ENCODE results near the gene NPRL2. TPM values are rescaled to one million over a fixed set of nuclear protein-coding genes. Genes with fewer than 3 reads are reported as not detected.
A peak's percentile ranks its signal among the peaks of the same experiment; 100 is the strongest.

Gene NPRL2
- total RNA-seq, 3 donors from 2014 or later (not counting 1 experiment from before 2014, with no cell fraction given), result 78.9 to 87.6 (median 80.9) TPM

GRCh38 chr3:50297896-50298725 lies 52.5 kb downstream of the NPRL2 start:
- Histone ChIP-seq H3K36me3 (ENCODE audit: control insufficient read depth, insufficient read depth, low read length) (peaks cover 2% of the 10 kb centered on the region), H3K27ac (ENCODE audit: low read length) (peak overlapping the region; percentile 96), H3K27me3 (ENCODE audit: control insufficient read depth, insufficient read depth, low read length) (no peaks in the 10 kb centered on the region), H3K9me3 (ENCODE audit: control insufficient read depth, insufficient read depth, low read length) (no peaks in the 10 kb centered on the region), H3K4me3 (ENCODE audit: low read length) (peak overlapping the region; percentile 99), H3K4me1 (ENCODE audit: control insufficient read depth, insufficient read depth, low read length) (peaks cover 27% of the 10 kb centered on the region)
- Mint-ChIP-seq H3K27ac (peak overlapping the region; percentile 95 to 97), H3K4me3 (peak overlapping the region; percentile 49), H3K27me3 (ENCODE audit: low read depth in 2 of 2) (no peaks in the 10 kb centered on the region), H3K36me3 (no peaks in the 10 kb centered on the region), H3K4me1 (peaks cover 18 to 33% of the 10 kb centered on the region in 2 donors), H3K9me3 (no peaks in the 10 kb centered on the region)
- TF ChIP-seq CTCF (IDR thresholded peaks at IDR 0.05), result no peak
- ATAC-seq (no peak), DNase-seq (peak in 1 of 2 donors; percentile 42)
- 31% methylated on average over 9 of the region's 9 CpGs for WGBS (ENCODE audit: insufficient coverage)
- intact Hi-C loops (cut with micrococcal nuclease), result loop anchor here (5.0 kb wide), 1 partner anchor 39 kb away; no protein-coding TSS in a partner anchor

GRCh38 chr3:50297384-50297775 lies 53.2 kb downstream of the NPRL2 start:
- no peaks in the 10 kb centered on the region for H3K9me3 Mint-ChIP-seq
- DNase-seq (peak in 1 of 2 donors; percentile 28), ATAC-seq (no peak)
- no peaks in the 10 kb centered on the region for H3K9me3 ChIP-seq (ENCODE audit: control insufficient read depth, insufficient read depth, low read length)
- no peaks in the 10 kb centered on the region for H3K27me3 ChIP-seq (ENCODE audit: control insufficient read depth, insufficient read depth, low read length)
- no peaks in the 10 kb centered on the region for H3K36me3 Mint-ChIP-seq
- no peaks in the 10 kb centered on the region for H3K27me3 Mint-ChIP-seq (ENCODE audit: low read depth in 2 of 2)
- H3K4me3 ChIP-seq (ENCODE audit: low read length), result no peak overlapping the region
- intact Hi-C loops (cut with micrococcal nuclease), result loop anchor here (5.0 kb wide), 1 partner anchor 40 kb away; no protein-coding TSS in a partner anchor
- peaks cover 34% of the 10 kb centered on the region for H3K4me1 ChIP-seq (ENCODE audit: control insufficient read depth, insufficient read depth, low read length)
- peaks cover 25 to 40% of the 10 kb centered on the region in 2 donors for H3K4me1 Mint-ChIP-seq
- H3K27ac Mint-ChIP-seq, result peak overlapping the region in 1 of 2 donors; percentile 97
- no peak overlapping the region for H3K27ac ChIP-seq (ENCODE audit: low read length)
- 95% methylated on average over 2 of the region's 2 CpGs for WGBS (ENCODE audit: insufficient coverage)
- no peak overlapping the region for H3K4me3 Mint-ChIP-seq
- no peak for TF ChIP-seq CTCF (IDR thresholded peaks at IDR 0.05)
- peaks cover 2% of the 10 kb centered on the region for H3K36me3 ChIP-seq (ENCODE audit: control insufficient read depth, insufficient read depth, low read length)

Other genes with a start within 250 kb of the NPRL2 start
- gene SEMA3F, start 195.5 kb downstream of the NPRL2 start, total RNA-seq, result 1 to 10 TPM in 1 of 3 donors, under 1 TPM in 2; 0.16 to 1.1 (median 0.78) TPM
- gene GNAT1, start 159.2 kb downstream of the NPRL2 start, total RNA-seq, result not detected
- gene SLC38A3, start 145.5 kb downstream of the NPRL2 start, total RNA-seq, result under 1 TPM in 1 of 3 donors, not detected in 2; 0.82 TPM
- gene GNAI2, start 114.6 kb downstream of the NPRL2 start, total RNA-seq, result 100 to 1,000 TPM; 428 to 467 (median 447) TPM
- 1 to 10 TPM in 1 of 3 donors, under 1 TPM in 2; 0.97 to 2.0 (median 0.99) TPM for gene SEMA3B, start 81.6 kb downstream of the NPRL2 start, total RNA-seq
- gene LSMEM2, start 71.7 kb downstream of the NPRL2 start, total RNA-seq, result not detected
- gene IFRD2, start 58.3 kb downstream of the NPRL2 start, total RNA-seq, result 10 to 100 TPM; 27.8 to 39.1 (median 32.1) TPM
- gene HYAL3, start 51.4 kb downstream of the NPRL2 start, total RNA-seq, result 1 to 10 TPM in 2 of 3 donors, under 1 TPM in 1; 0.93 to 2.0 (median 1.2) TPM
- 10 to 100 TPM; 22.2 to 30.3 (median 29.6) TPM for gene NAA80, start 51.4 kb downstream of the NPRL2 start, total RNA-seq
- gene HYAL1, start 47.2 kb downstream of the NPRL2 start, total RNA-seq, result 1 to 10 TPM in 1 of 3 donors, under 1 TPM in 1, not detected in 1; 0.82 to 1.2 TPM
- 1 to 10 TPM; 1.2 to 3.7 (median 3.1) TPM for gene HYAL2, start 28.0 kb downstream of the NPRL2 start, total RNA-seq
- 10 to 100 TPM; 18.4 to 23.4 (median 21.3) TPM for gene TUSC2, start 22.6 kb downstream of the NPRL2 start, total RNA-seq
- gene RASSF1, start 9.9 kb downstream of the NPRL2 start, total RNA-seq, result 100 to 1,000 TPM; 298 to 329 (median 305) TPM
- 1 to 10 TPM; 3.0 to 6.3 (median 3.5) TPM for gene ZMYND10, start 5.0 kb downstream of the NPRL2 start, total RNA-seq
- gene CYB561D2, start 87 bp upstream of the NPRL2 start, total RNA-seq, result 10 to 100 TPM; 39.6 to 54.0 (median 50.5) TPM
- 10 to 100 TPM; 15.3 to 24.3 (median 22.7) TPM for gene TMEM115, start 8.7 kb upstream of the NPRL2 start, total RNA-seq
- gene CACNA2D2, start 152.9 kb upstream of the NPRL2 start, total RNA-seq, result 10 to 100 TPM; 36.5 to 56.4 (median 43.8) TPM
- gene C3orf18, start 217.0 kb upstream of the NPRL2 start, total RNA-seq, result 10 to 100 TPM in 2 of 3 donors, 1 to 10 TPM in 1; 7.5 to 15.3 (median 11.7) TPM
- 10 to 100 TPM; 20.5 to 29.3 (median 28.2) TPM for gene HEMK1, start 218.7 kb upstream of the NPRL2 start, total RNA-seq

All from natural killer cell (primary cell).